H1 (cell line): ENCODE measurements around the gene VASN. TPM values are rescaled to one million over a fixed set of nuclear protein-coding genes. Genes with fewer than 3 reads are reported as not detected.

Source experiments
- CTCF ChIA-PET: fragments of 300-600 bp; sonication (Branson Sonifier 250); formaldehyde crosslinking; loops from one replicate; lab custom pipeline; 2021; ENCODE audit not compliant: partially characterized antibody; lab: Charles Lee
- POLR2A ChIA-PET: fragments of 300-600 bp; sonication (Branson Sonifier 250); formaldehyde crosslinking; loops from one replicate; lab custom pipeline; 2021; ENCODE audit warnings: inconsistent platforms; ENCODE audit not compliant: partially characterized antibody; lab: Charles Lee
- DNase-seq, 2 experiments: peaks; one replicate each; pipeline versions ENCODE4 v3.0.0 to v3.0.0-alpha.2; 2010 to 2022; ENCODE audit warnings: low spot score in 2 of 2, low read depth in 1 of 2, mixed read lengths in 1 of 2
- FAIRE-seq: peaks from 2 replicates; lab custom pipeline; 2011; peaks lifted over from hg19 to GRCh38; lab: Jason Lieb, UNC
- H2AFZ ChIP-seq: 2 replicates; pipeline ENCODE4 v1.8.1; 2012; ENCODE audit warnings: low read length, inconsistent platforms
- H2AK5ac ChIP-seq: 2 replicates; pipeline ENCODE4 v1.6.1; 2013; ENCODE audit warnings: low read depth, low read length
- H2BK120ac ChIP-seq: replicated peaks from 2 replicates; pipeline ENCODE3; 2013; ENCODE audit warnings: low read depth, low read length, inconsistent platforms
- H2BK12ac ChIP-seq: 2 replicates; pipeline ENCODE4 v1.6.1; 2013; ENCODE audit warnings: low read depth, low read length
- H2BK15ac ChIP-seq: 2 replicates; pipeline ENCODE4 v1.6.1; 2013; ENCODE audit warnings: low read length
- H2BK20ac ChIP-seq: 2 replicates; pipeline ENCODE4 v1.6.1; 2013; ENCODE audit warnings: low read length
- H2BK5ac ChIP-seq: 2 replicates; pipeline ENCODE4 v1.6.1; 2013; ENCODE audit warnings: low read depth, low read length
- H3K14ac ChIP-seq: 2 replicates; pipeline ENCODE4 v1.6.1; 2013; ENCODE audit warnings: inconsistent platforms; ENCODE audit not compliant: insufficient read length
- H3K18ac ChIP-seq: 2 replicates; pipeline ENCODE4 v1.6.1; 2013; ENCODE audit warnings: low read length; ENCODE audit errors: extremely low read depth
- H3K23ac ChIP-seq: 2 replicates; pipeline ENCODE4 v1.6.1; 2013; ENCODE audit warnings: inconsistent platforms; ENCODE audit not compliant: insufficient read length
- H3K23me2 ChIP-seq: 2 replicates; pipeline ENCODE4 v1.6.1; 2013; ENCODE audit warnings: low read depth, low read length
- H3K27ac ChIP-seq: 2 replicates; pipeline ENCODE4 v1.6.1; 2011; ENCODE audit warnings: low read depth, low read length, inconsistent platforms
- H3K27me3 ChIP-seq, 4 experiments: replicated peaks in 1 of 4; 1 replicate in 1 of 4; 2 replicates in 3 of 4; pipeline versions ENCODE4 v1.6.1 to v1.8.1; 2011 to 2013; ENCODE audit warnings: low read length in 3 of 4, mild to moderate bottlenecking in 3 of 4, inconsistent platforms in 2 of 4, mixed read lengths in 2 of 4, moderate library complexity in 1 of 4; ENCODE audit not compliant: control insufficient read depth in 3 of 4, insufficient read depth in 3 of 4; ENCODE audit errors: extremely low read depth in 1 of 4
- H3K36me3 ChIP-seq, 4 experiments: 2 replicates each; pipeline versions ENCODE4 v1.6.1 to v1.8.1; 2011 to 2013; ENCODE audit warnings: mild to moderate bottlenecking in 4 of 4, low read length in 3 of 4, moderate library complexity in 2 of 4, control low read depth in 1 of 4, inconsistent platforms in 1 of 4; ENCODE audit not compliant: insufficient read depth in 4 of 4, control insufficient read depth in 2 of 4
- H3K4ac ChIP-seq: replicated peaks from 2 replicates; pipeline ENCODE3; 2013; ENCODE audit warnings: low read length, low read depth, mixed read lengths, inconsistent platforms; ENCODE audit not compliant: insufficient read length
- H3K4me1 ChIP-seq, 4 experiments: replicated peaks in 1 of 4; 1 replicate in 1 of 4; 2 replicates in 3 of 4; pipeline versions ENCODE4 v1.6.1 to v1.8.1; 2011 to 2013; ENCODE audit warnings: low read length in 3 of 4, inconsistent platforms in 2 of 4, mixed read lengths in 1 of 4; ENCODE audit not compliant: insufficient read depth in 4 of 4, control insufficient read depth in 3 of 4
- H3K4me2 ChIP-seq, 2 experiments: 2 replicates each; pipeline versions ENCODE4 v1.6.1 to v1.8.1; 2011 to 2013; ENCODE audit warnings: low read depth in 2 of 2, low read length in 2 of 2, control low read depth in 1 of 2, inconsistent platforms in 1 of 2, mild to moderate bottlenecking in 1 of 2; ENCODE audit not compliant: insufficient read depth in 1 of 2
- H3K4me3 ChIP-seq, 4 experiments: fragments of 200-600, 300-600 bp in 1 of 4; sonication (generic), shearing (Covaris generic), sonication (Bioruptor Twin) in 1 of 4; 2 replicates each; pipeline versions ENCODE4 v1.5.1 to v1.8.1; 2011 to 2016; ENCODE audit warnings: low read length in 4 of 4, low read depth in 3 of 4, control low read depth in 2 of 4, inconsistent platforms in 2 of 4, mild to moderate bottlenecking in 2 of 4, mixed read lengths in 1 of 4, moderate library complexity in 1 of 4; ENCODE audit not compliant: insufficient read depth in 2 of 4; ENCODE audit errors: extremely low read depth in 1 of 4
- H3K56ac ChIP-seq: replicated peaks from 2 replicates; pipeline ENCODE3; 2013; ENCODE audit warnings: low read depth, mild to moderate bottlenecking, mixed read lengths, low read length, inconsistent platforms; ENCODE audit not compliant: insufficient read length
- H3K79me1 ChIP-seq: 2 replicates; pipeline ENCODE4 v1.6.1; 2013; ENCODE audit warnings: low read depth, low read length, control low read depth
- H3K79me2 ChIP-seq, 2 experiments: 2 replicates each; pipeline versions ENCODE4 v1.6.1 to v1.8.1; 2012 to 2013; ENCODE audit warnings: low read length in 2 of 2, mild to moderate bottlenecking in 2 of 2, inconsistent platforms in 1 of 2; ENCODE audit not compliant: insufficient read depth in 2 of 2, control insufficient read depth in 1 of 2
- H3K9ac ChIP-seq, 4 experiments: replicated peaks in 1 of 4; 1 replicate in 1 of 4; 2 replicates in 3 of 4; pipeline versions ENCODE4 v1.6.1 to v1.8.1; 2011 to 2013; ENCODE audit warnings: low read depth in 3 of 4, low read length in 3 of 4, control low read depth in 2 of 4, mild to moderate bottlenecking in 2 of 4, moderate library complexity in 2 of 4, inconsistent platforms in 1 of 4; ENCODE audit errors: extremely low read depth in 1 of 4
- H3K9me3 ChIP-seq, 2 experiments: 2 replicates each; pipeline versions ENCODE4 v1.6.1 to v1.8.1; 2012 to 2013; ENCODE audit warnings: mild to moderate bottlenecking in 2 of 2, moderate library complexity in 2 of 2, control low read depth in 1 of 2, inconsistent platforms in 1 of 2, low read depth in 1 of 2, low read length in 1 of 2, mixed read lengths in 1 of 2; ENCODE audit not compliant: insufficient read depth in 2 of 2
- H4K20me1 ChIP-seq, 2 experiments: replicated peaks in 1 of 2; 2 replicates each; pipeline versions ENCODE3 to v1.8.1; 2011 to 2013; ENCODE audit warnings: inconsistent platforms in 2 of 2, low read length in 2 of 2, mild to moderate bottlenecking in 1 of 2; ENCODE audit not compliant: insufficient read depth in 2 of 2, control insufficient read depth in 1 of 2
- H4K5ac ChIP-seq: 2 replicates; pipeline ENCODE4 v1.6.1; 2013; ENCODE audit warnings: low read length, low read depth, mixed read lengths, inconsistent platforms; ENCODE audit not compliant: insufficient read length
- H4K8ac ChIP-seq: 2 replicates; pipeline ENCODE4 v1.8.0; 2013; ENCODE audit warnings: mild to moderate bottlenecking, moderate library complexity, low read length, inconsistent platforms; ENCODE audit not compliant: insufficient read depth; ENCODE audit errors: extremely low read depth
- H4K91ac ChIP-seq: replicated peaks from 2 replicates; pipeline ENCODE3; 2013; ENCODE audit warnings: low read length, mixed read lengths, inconsistent platforms; ENCODE audit not compliant: insufficient read length
- BCL11A ChIP-seq, 2 experiments: IDR thresholded peaks; one replicate each; pipeline ENCODE4 v1.6.1; 2011; ENCODE audit warnings: low read depth in 2 of 2, low read length in 2 of 2, mild to moderate bottlenecking in 2 of 2
- CEBPB ChIP-seq: IDR thresholded peaks from 2 replicates; pipeline ENCODE4 v1.6.1; 2012; ENCODE audit warnings: low read depth, low read length
- CREB1 ChIP-seq: IDR thresholded peaks from 2 replicates; pipeline ENCODE4 v1.6.1; 2012; ENCODE audit warnings: inconsistent platforms
- EGR1 ChIP-seq: IDR thresholded peaks from 2 replicates; pipeline ENCODE4 v1.6.1; 2011; ENCODE audit warnings: low read depth, low read length, borderline replicate concordance
- RNF2 ChIP-seq: fragments of 200-900, 300-1000 bp; sonication (generic); IDR thresholded peaks from 2 replicates; pipeline ENCODE4 v1.7.1; 2016; ENCODE audit warnings: borderline replicate concordance, low read depth, mild to moderate bottlenecking, antibody characterized with exemption, low read length; ENCODE audit not compliant: poor library complexity, severe bottlenecking; ENCODE audit errors: missing control alignments
- WGBS, 2 experiments: shearing (Covaris generic) in 1 of 2; methylation state at CpG; one replicate each; pipeline versions ENCODE4 v1.1.6 to v1.1.7; 2013 to 2015; ENCODE audit warnings: low lambda C conversion rate in 2 of 2, mixed read lengths in 2 of 2, inconsistent platforms in 1 of 2, low coverage in 1 of 2, missing lambda C conversion rate in 1 of 2; ENCODE audit not compliant: insufficient replicate concordance in 2 of 2, insufficient coverage in 1 of 2, insufficient read length in 1 of 2; ENCODE audit errors: extremely low coverage in 1 of 2, missing lambda C conversion rate in 1 of 2; 5-methylcytosine and 5-hydroxymethylcytosine counted together
- polyA plus RNA-seq, 7 experiments: library from polyadenylated mRNA; depleted of rRNA in 3 of 7; stranded (reverse) in 5 of 7; unstranded in 2 of 7; fragments of >200 nt in 5 of 7; fragments of 200-250 nt in 2 of 7; gene quantifications; 1 replicate in 5 of 7; 2 replicates in 1 of 7; 4 replicates in 1 of 7; pipeline versions ENCODE4 v1.2.1 to v1.2.3, GENCODE V29; 2011 to 2013; ENCODE audit warnings: missing spikeins in 2 of 7, mixed read lengths in 2 of 7
- total RNA-seq: library from RNA; stranded (reverse); fragmentation: NEBNext Ultra II Directional; extraction: Animal tissue kit (Norgen Biotek cat#: 25700); gene quantifications from 2 replicates; pipeline ENCODE4 v1.2.1, GENCODE V29; 2021

VASN gene
- total and polyA plus RNA-seq, 2 of the 8 experiments (the other 6 are each of a cell fraction or from before 2014, with no cell fraction given) = 9.6 to 11.3 TPM

GRCh38 chr16:4360538-4361021 is 11.1 kb upstream of the VASN start:
- WGBS, 2 experiments = 95% methylated on average over 4 of the region's 11 CpGs; no CpG with 5 or more reads in 1 of the 2 experiments
- Histone ChIP-seq H4K91ac (no peak overlapping the region), H3K23ac (no peak overlapping the region), H2BK15ac (0 out of 2 replicates have a peak overlapping the region, but pooled peaks have one; percentile 83), H3K4me3 (no peak overlapping the region), H4K20me1 (peaks cover 0 to 3% of the 10 kb centered on the region in 2 experiments), H4K5ac (no peak overlapping the region), H3K79me1 (no peaks in the 10 kb centered on the region), H3K56ac (no peak overlapping the region), H4K8ac (peak overlapping the region; percentile 25; the same call in 1 of the 2 replicates), H2BK12ac (no peak overlapping the region), H2BK120ac (no peak overlapping the region), H3K4me1 (peaks cover 0 to 3% (median 1%) of the 10 kb centered on the region in 4 experiments; a peak in 3 of 7 replicates), H2AFZ (no peak overlapping the region), H3K18ac (no peak overlapping the region), H3K79me2 (no peaks in the 10 kb centered on the region), H3K4ac (no peak overlapping the region), H2BK20ac (no peak overlapping the region), H2BK5ac (no peak overlapping the region), H3K9me3 (no peaks in the 10 kb centered on the region), H3K27ac (no peak overlapping the region), H3K27me3 (no peaks in the 10 kb centered on the region), H2AK5ac (0 out of 2 replicates have a peak overlapping the region, but pooled peaks have one; percentile 53), H3K14ac (no peak overlapping the region), H3K9ac (no peak overlapping the region), H3K36me3 (no peaks in the 10 kb centered on the region), H3K4me2 (no peak overlapping the region), H3K23me2 (peaks cover 2% of the 10 kb centered on the region; the same call in 1 of the 2 replicates)
- FAIRE-seq = no peak
- ChIA-PET POLR2A (interaction anchor here (0.6 to 2.3 kb wide), 6 partner anchors 9 to 360 kb away, joined by 3 to 14 read pairs (median 3); no protein-coding TSS in a partner anchor), CTCF (interaction anchor here (0.9 to 14.0 kb wide), 11 partner anchors 11 to 51 kb away, joined by 3 to 425 read pairs (median 22); no protein-coding TSS in a partner anchor)
- DNase-seq = no peak
- TF ChIP-seq BCL11A (IDR thresholded peaks at IDR 0.05; ENCODE audit: low read depth in 2 of 2, low read length in 2 of 2) = no peak
- TF ChIP-seq RNF2 = no peak
- TF ChIP-seq CREB1 = no peak
- no peak for TF ChIP-seq EGR1
- TF ChIP-seq CEBPB = no peak
